Measurements from ENCODE around the gene HCRTR2.
"Not testable (repeated sequence)": the region's sequence is repeated elsewhere in the genome, so short reads cannot be mapped to it uniquely, and the experiment has no call there.

The HCRTR2 gene

DNA sequence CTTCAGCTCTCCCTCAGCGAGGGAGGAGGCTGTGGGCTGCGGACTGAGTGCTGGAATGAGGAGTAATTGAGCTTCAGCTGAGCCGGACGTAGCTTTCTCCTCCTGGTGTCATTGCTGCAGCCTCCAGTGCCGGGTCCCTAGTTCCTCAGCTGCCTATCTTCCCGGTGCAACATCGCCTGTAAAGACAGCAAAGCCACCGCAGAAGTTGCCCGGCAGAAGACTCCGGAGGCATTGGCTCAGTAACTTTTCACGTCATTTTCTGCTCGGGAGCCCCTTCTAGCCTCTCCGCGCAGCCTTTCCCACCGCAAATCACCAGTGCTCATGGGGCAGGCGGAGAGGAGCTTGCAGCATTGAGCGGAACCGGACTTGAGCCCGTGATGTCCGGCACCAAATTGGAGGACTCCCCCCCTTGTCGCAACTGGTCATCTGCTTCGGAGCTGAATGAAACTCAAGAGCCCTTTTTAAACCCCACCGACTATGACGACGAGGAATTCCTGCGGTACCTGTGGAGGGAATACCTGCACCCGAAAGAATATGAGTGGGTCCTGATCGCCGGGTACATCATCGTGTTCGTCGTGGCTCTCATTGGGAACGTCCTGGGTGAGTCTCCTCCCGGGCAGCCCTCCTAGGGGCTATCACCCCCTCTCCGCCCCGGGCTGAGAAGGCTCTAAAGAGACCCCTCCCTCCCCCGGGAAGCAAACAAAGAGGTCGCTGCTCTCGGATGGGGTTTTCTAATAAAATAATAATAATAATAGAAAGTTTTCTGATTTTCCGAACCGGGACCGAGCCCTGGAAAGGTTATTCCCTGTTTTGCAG is at the start of gene HCRTR2:
TSS of gene HCRTR2 (plus strand) at position 305 of the 816 bp plus-strand sequence. CDS start at position 378, 73 bp downstream.
- no peak within 1 kb of the TSS for H3K4me3 ChIP-seq
- H3K9me3 ChIP-seq = no peaks in the 10 kb centered on the region
- no peaks in the 10 kb centered on the region for H3K4me1 ChIP-seq
- in situ Hi-C loops (cut with MboI; ENCODE audit: low sequenced_read_pairs) = no loop called here
- H3K36me3 ChIP-seq (replicated peaks) = no peaks in the 10 kb centered on the region
- no peak for DNase-seq (ENCODE audit: low spot score in 2 of 2)
- H3K27me3 ChIP-seq (ENCODE audit: low read depth) = no peaks in the 10 kb centered on the region

DNA sequence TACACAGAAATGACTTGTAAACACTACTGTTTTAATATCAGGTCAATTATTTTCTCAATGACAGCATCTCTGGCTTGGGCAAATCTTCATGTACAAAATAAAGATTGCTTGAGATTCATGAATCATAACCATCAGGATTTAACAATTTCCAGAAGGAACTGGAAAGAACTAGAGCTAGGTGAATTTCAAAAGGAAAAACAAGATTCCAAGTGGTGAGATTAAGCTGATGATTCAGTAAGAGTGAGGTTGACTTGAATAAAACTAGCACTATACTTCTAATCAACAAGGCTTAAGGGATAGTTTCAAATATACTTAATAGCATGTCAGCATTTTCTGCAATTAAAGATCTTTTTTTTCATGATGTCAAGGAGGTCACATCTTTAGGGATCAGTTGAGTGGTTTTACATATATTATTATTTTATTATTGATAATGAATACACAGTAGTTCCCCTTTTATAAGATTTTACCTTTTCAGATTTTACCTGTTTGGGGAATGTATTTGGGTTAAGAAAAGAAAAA is 43.5 kb upstream of the HCRTR2 start:
- H3K27me3 ChIP-seq (ENCODE audit: low read depth) = no peaks in the 10 kb centered on the region
- in situ Hi-C loops (cut with MboI; ENCODE audit: low sequenced_read_pairs) = no loop called here
- H3K4me1 ChIP-seq = no peaks in the 10 kb centered on the region
- H3K9me3 ChIP-seq = no peaks in the 10 kb centered on the region
- H3K4me3 ChIP-seq = no peak overlapping the region
- H3K36me3 ChIP-seq (replicated peaks) = no peaks in the 10 kb centered on the region
- no peak for DNase-seq (ENCODE audit: low spot score in 2 of 2)

DNA sequence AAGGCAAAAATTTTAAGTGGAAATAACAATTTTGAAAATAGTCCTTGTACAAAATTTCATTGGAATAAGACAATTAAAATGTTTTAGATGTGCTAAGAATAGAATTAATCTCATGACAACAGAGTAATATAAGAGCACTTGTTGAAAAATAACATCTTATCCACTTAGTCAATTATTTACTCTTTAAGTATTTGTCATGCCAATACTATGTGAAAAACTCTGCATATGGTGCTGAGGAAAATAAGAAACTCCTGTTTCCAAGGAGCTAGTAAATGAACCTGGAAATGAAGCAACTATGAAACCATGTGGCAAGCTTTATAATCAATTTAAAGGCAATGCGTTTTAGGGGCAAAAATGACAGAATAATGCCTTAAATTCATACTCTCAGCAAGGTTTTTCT is 42.7 kb upstream of the HCRTR2 start:
- Histone ChIP-seq H3K36me3 (replicated peaks) (no peaks in the 10 kb centered on the region), H3K4me3 (no peak overlapping the region), H3K9me3 (no peaks in the 10 kb centered on the region), H3K4me1 (no peaks in the 10 kb centered on the region), H3K27me3 (ENCODE audit: low read depth) (no peaks in the 10 kb centered on the region)
- in situ Hi-C loops (cut with MboI; ENCODE audit: low sequenced_read_pairs) = no loop called here
- no peak for DNase-seq (ENCODE audit: low spot score in 2 of 2)

DNA sequence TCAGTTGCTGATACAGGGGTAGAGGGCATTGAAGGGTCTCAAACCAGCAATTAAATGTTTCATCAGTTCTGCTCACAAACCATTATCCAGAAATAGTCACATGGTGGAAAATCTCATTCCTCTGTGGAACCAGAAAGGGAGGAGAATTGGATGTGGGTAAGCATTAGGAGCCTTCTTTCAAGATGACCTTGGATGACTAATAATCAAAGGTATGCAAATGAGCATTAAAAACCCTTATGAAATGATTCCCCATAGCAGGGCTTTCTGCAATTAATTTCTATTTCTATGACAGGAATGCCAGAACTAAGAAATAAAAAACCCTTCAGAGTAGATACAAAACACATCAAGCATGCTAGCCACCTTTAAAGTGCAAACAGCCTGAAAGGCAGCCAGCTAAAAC is 37.4 kb upstream of the HCRTR2 start:
- H3K9me3 ChIP-seq = no peaks in the 10 kb centered on the region
- in situ Hi-C loops (cut with MboI; ENCODE audit: low sequenced_read_pairs) = no loop called here
- no peaks in the 10 kb centered on the region for H3K27me3 ChIP-seq (ENCODE audit: low read depth)
- DNase-seq (ENCODE audit: low spot score in 2 of 2) = no peak
- no peak overlapping the region for H3K4me3 ChIP-seq
- no peaks in the 10 kb centered on the region for H3K36me3 ChIP-seq (replicated peaks)
- no peaks in the 10 kb centered on the region for H3K4me1 ChIP-seq

DNA sequence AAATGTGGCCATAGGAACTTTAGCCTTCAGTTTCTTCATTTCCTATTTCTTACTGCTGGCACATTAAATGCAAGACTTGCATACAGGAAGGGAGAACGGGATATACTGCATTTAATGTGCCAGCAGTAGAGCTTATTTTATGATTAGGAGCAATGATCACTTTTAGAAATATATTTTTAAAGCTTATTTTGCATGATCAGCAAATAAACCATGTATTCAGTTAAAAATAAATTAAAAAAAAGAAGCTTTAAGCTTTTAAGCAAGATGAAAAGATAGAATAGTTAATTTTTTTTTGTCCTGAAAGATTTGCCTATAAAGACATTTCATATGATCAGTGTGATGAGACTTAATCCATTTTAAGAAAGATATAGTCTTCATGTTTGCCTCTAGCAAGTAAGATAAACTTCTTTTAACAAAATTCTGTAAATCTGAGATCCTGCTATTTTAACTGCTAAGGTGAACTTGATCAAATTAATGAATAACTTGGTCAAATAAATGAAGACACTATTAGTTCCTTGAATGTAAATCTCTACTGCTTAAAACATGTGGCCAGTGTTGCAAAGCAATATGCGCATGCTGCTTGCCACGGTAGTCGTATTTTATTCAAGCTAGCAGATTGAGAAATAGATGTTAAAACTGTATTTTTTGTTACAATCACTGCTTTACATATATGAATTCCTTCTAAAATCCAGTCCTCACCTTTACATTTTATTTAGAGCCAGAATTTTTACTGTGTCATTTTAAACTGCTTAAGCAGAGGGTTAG is 36.2 kb upstream of the HCRTR2 start:
- no peak for DNase-seq (ENCODE audit: low spot score in 2 of 2)
- Histone ChIP-seq H3K36me3 (replicated peaks) (no peaks in the 10 kb centered on the region), H3K4me1 (no peaks in the 10 kb centered on the region), H3K9me3 (no peaks in the 10 kb centered on the region), H3K4me3 (no peak overlapping the region), H3K27me3 (ENCODE audit: low read depth) (no peaks in the 10 kb centered on the region)
- in situ Hi-C loops (cut with MboI; ENCODE audit: low sequenced_read_pairs) = no loop called here

DNA sequence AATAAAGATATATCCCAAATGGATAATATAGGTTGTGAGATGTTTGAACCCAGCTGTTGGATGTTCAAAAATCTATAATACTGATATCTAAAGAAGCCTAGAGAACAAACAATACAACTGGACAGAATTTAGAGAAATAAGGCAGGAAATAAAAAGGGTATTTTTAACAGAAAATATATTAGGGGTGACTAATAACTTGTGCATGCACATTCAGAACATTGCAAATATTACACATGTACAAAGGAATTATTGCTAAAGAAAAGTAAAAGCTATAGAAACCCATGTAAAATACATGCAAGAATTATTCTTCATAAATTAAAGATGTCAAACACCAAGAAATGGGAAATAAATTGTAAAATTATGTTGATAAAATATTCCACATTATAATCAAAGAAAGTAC is 32.7 kb upstream of the HCRTR2 start:
- Histone ChIP-seq H3K27me3 (ENCODE audit: low read depth) (no peaks in the 10 kb centered on the region), H3K4me3 (no peak overlapping the region), H3K4me1 (no peaks in the 10 kb centered on the region), H3K36me3 (replicated peaks) (no peaks in the 10 kb centered on the region), H3K9me3 (no peaks in the 10 kb centered on the region)
- no peak for DNase-seq (ENCODE audit: low spot score in 2 of 2)
- in situ Hi-C loops (cut with MboI; ENCODE audit: low sequenced_read_pairs) = no loop called here

DNA sequence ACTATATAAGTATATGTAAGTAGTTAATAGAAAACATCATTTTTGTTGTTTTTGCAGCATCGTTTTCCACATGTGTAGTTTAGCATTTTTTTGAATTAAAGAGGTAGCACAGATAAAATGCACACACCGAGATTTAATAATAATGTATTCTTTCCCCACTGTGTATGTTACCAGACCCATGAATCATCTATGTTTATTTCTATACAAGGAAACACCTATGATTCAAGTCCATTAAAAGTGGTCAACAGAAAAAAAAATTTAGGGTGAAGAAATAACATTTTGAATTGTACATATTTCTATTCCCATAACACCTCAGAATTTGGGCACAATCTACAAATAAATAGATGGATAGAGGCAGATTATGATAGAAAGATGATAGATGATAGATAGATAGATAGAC is 31.7 kb upstream of the HCRTR2 start:
- in situ Hi-C loops (cut with MboI; ENCODE audit: low sequenced_read_pairs) = no loop called here
- Histone ChIP-seq H3K4me3 (no peak overlapping the region), H3K9me3 (no peaks in the 10 kb centered on the region), H3K4me1 (no peaks in the 10 kb centered on the region), H3K27me3 (ENCODE audit: low read depth) (no peaks in the 10 kb centered on the region), H3K36me3 (replicated peaks) (no peaks in the 10 kb centered on the region)
- no peak for DNase-seq (ENCODE audit: low spot score in 2 of 2)

DNA sequence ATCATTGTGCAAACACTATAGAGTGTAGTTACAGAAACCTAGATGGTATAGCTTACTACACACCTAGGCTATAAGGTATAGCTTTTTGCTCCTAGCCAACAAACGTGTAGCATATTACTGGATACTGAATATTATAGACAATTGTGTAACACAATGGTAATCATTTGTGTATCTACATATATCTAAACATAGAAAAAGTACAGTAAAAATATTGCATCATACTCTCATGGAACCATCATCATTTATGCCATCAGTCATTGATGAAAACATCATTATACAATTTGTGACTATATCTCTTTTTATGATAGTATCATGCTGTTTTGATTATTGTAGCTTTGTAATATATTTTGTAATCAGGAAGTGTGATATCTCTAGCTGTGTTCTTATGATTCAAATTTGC is 21.0 kb upstream of the HCRTR2 start:
- Histone ChIP-seq H3K4me3 (no peak overlapping the region), H3K9me3 (0 out of 2 replicates have a peak, but pooled peaks cover 3% of the 10 kb centered on the region), H3K27me3 (ENCODE audit: low read depth) (no peaks in the 10 kb centered on the region), H3K4me1 (no peaks in the 10 kb centered on the region), H3K36me3 (replicated peaks) (no peaks in the 10 kb centered on the region)
- in situ Hi-C loops (cut with MboI; ENCODE audit: low sequenced_read_pairs) = no loop called here
- DNase-seq (ENCODE audit: low spot score in 2 of 2) = no peak

DNA sequence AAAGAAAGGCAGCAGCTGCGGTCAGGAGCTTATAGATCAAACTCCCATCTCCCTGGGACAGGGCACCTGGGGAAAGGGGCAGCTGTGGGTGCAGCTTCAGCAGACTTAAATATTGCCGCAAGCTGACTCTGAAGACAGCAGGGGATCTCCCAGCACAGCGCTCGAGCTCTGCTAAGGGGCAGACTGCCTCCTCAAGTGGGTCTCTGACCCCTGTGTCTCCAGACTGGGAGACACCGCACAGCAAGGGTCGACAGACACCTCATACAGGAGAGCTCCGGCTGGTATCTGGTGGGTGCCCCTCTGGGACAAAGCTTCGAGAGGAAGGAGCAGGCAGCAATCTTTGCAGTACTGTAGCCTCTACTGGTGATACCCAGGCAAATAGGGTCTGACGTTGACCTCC is 15.5 kb upstream of the HCRTR2 start:
- H3K4me1 ChIP-seq; H3K4me3 ChIP-seq; DNase-seq (ENCODE audit: low spot score in 2 of 2); H3K27me3 ChIP-seq (ENCODE audit: low read depth); H3K36me3 ChIP-seq (replicated peaks); in situ Hi-C loops (cut with MboI; ENCODE audit: low sequenced_read_pairs); H3K9me3 ChIP-seq: not testable (repeated sequence)

DNA sequence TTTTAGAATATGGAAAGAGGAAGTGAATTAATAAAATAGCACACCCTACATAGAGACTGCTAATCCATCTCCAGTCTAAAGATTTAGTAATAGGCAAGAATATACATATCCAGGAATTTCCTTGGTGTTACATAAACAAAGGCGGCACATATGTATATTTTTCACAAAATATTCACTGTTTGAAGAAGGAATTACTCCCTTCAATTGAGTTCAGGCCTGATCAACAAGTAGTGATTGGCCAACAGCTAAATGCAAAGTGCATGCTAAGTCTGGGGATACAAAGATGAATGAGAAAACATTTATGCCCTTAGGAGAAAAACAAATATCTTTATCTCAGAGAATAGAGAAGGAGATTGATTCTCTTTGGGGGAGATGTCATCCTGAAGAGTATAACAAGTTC is 6.5 kb upstream of the HCRTR2 start:
- no peaks in the 10 kb centered on the region for H3K27me3 ChIP-seq (ENCODE audit: low read depth)
- no peak overlapping the region for H3K4me3 ChIP-seq
- no peaks in the 10 kb centered on the region for H3K4me1 ChIP-seq
- no peaks in the 10 kb centered on the region for H3K9me3 ChIP-seq
- no peaks in the 10 kb centered on the region for H3K36me3 ChIP-seq (replicated peaks)
- in situ Hi-C loops (cut with MboI; ENCODE audit: low sequenced_read_pairs) = no loop called here
- no peak for DNase-seq (ENCODE audit: low spot score in 2 of 2)

DNA sequence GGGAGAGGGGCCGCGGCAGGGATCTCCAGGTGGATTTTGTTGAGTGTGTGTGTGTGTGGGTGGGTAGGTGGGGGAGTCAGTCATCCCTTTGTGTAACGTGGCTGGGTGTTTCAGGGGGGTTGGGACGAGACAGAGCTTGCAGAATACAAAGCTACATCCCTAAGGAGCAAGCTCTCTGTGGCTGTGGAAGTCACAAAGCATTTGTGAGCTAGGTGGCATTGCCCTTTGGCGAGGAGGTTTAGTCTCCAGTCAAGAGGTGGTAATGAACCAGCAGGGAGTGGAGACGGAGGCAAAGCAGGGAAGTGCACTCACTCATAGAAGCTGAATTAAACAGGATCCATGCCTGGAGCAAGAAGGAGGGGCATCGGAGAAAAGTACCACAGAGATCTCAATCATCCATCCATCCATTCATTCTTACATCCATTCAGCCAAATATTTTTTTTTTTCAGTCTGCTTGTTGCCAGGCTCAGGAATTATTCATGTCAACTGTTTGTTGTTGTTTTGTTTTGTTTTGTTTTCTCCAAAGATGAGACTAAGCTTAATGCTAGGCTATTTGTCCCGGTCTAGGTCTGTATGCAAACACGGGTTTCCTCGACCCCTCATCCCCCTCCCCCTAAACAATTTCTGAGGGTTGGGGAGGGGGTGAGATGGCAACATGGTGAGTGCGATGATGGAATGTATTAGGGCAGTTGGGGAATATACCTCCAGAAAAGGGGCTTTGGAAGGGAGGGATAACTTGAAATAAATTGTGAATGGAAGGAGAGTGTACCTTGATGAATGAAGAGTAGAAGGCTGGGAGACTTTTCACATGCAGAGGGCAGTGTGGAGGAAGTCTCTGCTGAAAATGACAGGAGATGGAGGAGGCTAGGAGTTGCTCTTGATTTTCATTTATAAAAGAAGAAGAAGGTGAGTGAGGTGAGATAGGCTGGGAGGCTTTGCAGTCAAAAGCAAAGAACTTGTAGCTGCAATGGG is 1.0 kb downstream of the HCRTR2 start:
- Histone ChIP-seq H3K4me3 (no peak overlapping the region), H3K27me3 (ENCODE audit: low read depth) (no peaks in the 10 kb centered on the region), H3K4me1 (no peaks in the 10 kb centered on the region), H3K9me3 (no peaks in the 10 kb centered on the region), H3K36me3 (replicated peaks) (no peaks in the 10 kb centered on the region)
- no peak for DNase-seq (ENCODE audit: low spot score in 2 of 2)
- in situ Hi-C loops (cut with MboI; ENCODE audit: low sequenced_read_pairs) = no loop called here

DNA sequence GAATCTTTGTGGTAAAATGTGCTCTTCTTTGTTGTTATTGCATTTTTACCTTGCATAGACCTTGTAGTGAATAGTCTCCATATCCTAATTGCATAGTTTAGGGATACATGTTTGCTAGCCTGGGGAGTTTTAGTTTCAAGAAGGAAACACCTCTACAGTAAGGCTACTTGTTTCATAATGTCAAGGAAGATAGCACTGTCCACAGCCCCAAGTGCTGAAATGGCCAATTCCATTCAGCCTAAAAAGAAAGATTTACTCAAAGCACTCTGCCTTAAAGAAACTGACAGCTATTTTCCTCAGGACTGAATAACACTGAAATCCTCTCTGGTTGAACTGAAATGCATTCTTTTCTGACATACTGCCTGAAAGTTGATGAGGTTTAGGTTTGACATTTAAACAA is 2.6 kb downstream of the HCRTR2 start:
- Histone ChIP-seq H3K4me3 (no peak overlapping the region), H3K36me3 (replicated peaks) (no peaks in the 10 kb centered on the region), H3K27me3 (ENCODE audit: low read depth) (no peaks in the 10 kb centered on the region), H3K4me1 (no peaks in the 10 kb centered on the region), H3K9me3 (no peaks in the 10 kb centered on the region)
- in situ Hi-C loops (cut with MboI; ENCODE audit: low sequenced_read_pairs) = no loop called here
- no peak for DNase-seq (ENCODE audit: low spot score in 2 of 2)

DNA sequence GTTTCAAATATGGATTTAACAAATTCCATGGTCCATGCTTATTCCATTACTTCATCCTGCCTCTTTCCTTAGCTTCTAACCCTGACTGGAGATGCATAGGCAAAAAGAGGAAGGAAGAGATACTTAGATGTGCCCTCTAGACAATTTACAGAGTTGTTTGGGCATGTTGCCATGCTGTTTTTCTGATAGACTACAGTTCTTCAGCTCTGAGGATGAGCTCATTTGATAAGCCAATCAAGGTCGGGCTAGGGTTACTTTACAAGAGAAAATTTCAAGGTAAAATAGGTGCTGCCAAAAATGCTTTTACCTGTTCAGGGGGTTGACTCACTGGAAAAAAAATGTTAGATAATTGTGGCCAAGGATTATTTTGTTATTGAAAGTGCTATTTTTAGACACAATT is 5.9 kb downstream of the HCRTR2 start:
- no peaks in the 10 kb centered on the region for H3K9me3 ChIP-seq
- in situ Hi-C loops (cut with MboI; ENCODE audit: low sequenced_read_pairs) = no loop called here
- no peak for DNase-seq (ENCODE audit: low spot score in 2 of 2)
- no peak overlapping the region for H3K4me3 ChIP-seq
- H3K36me3 ChIP-seq (replicated peaks) = no peaks in the 10 kb centered on the region
- no peaks in the 10 kb centered on the region for H3K27me3 ChIP-seq (ENCODE audit: low read depth)
- H3K4me1 ChIP-seq = no peaks in the 10 kb centered on the region; the same call in 1 of the 2 replicates
